Esophagus squamous epithelium (tissue), 5 donors: ENCODE results near the gene OR51E1. TPM values are rescaled to one million over a fixed set of nuclear protein-coding genes. Genes with fewer than 3 reads are reported as not detected.

Experiments
- DNase-seq: peaks from one replicate; lab custom pipeline; 2025; lab: John Stamatoyannopoulos, UW
- H3K27ac ChIP-seq, 4 donors: fragments of 200-600 bp; sonication (generic); one replicate each; pipeline ENCODE4 v1.5.1; 2016 to 2019; ENCODE audit warnings: mild to moderate bottlenecking in 1 of 4
- H3K27me3 ChIP-seq, 4 donors: fragments of 200-600 bp; sonication (generic); 1 replicate in 3 of 4; 2 replicates in 1 of 4; pipeline versions ENCODE4 v1.5.1 to v1.6.0; 2017 to 2021; ENCODE audit warnings: antibody characterized with exemption in 1 of 4
- H3K36me3 ChIP-seq, 3 donors: fragments of 200-600 bp; sonication (generic); one replicate each; pipeline ENCODE4 v1.5.1; 2016 to 2019
- H3K4me1 ChIP-seq, 3 donors: fragments of 200-600 bp; sonication (generic); one replicate each; pipeline ENCODE4 v1.5.1; 2017 to 2019
- H3K4me3 ChIP-seq, 4 donors: fragments of 200-600 bp; sonication (generic); 1 replicate in 3 of 4; 2 replicates in 1 of 4; pipeline ENCODE4 v1.5.1; 2016 to 2019; ENCODE audit warnings: mild to moderate bottlenecking in 2 of 4, moderate library complexity in 1 of 4
- H3K9me3 ChIP-seq, 3 donors: fragments of 200-600 bp; sonication (generic); one replicate each; pipeline ENCODE4 v1.5.1; 2016 to 2019
- CTCF ChIP-seq, 6 experiments: fragments of 450-650 bp in 4 of 6; fragments of 200-600 bp in 2 of 6; sonication (generic) in 2 of 6; IDR thresholded peaks; one replicate each; pipeline ENCODE4 v1.5.1; 2016 to 2019; ENCODE audit warnings: antibody characterized with exemption in 6 of 6, mild to moderate bottlenecking in 4 of 6, moderate library complexity in 4 of 6
- POLR2A ChIP-seq, 4 donors: fragments of 450-650 bp; IDR thresholded peaks; one replicate each; pipeline ENCODE4 v1.6.1; 2017; ENCODE audit warnings: antibody characterized with exemption in 4 of 4, mild to moderate bottlenecking in 4 of 4, moderate library complexity in 3 of 4
- WGBS, 2 donors: methylation state at CpG; one replicate each; pipeline ENCODE4 v1.1.5; 2018; 5-methylcytosine and 5-hydroxymethylcytosine counted together
- intact Hi-C: fragments of 100-400 bp; cut with DNase I; formaldehyde crosslinking; loops from one replicate; pipeline ENCODE4 v1.15.0; 2022
- total RNA-seq, 4 donors: library from RNA; depleted of rRNA; stranded (reverse); fragments of >200 nt; gene quantifications; one replicate each; pipeline ENCODE4 v1.1.0, GENCODE V29; 2016
- donor health status: DM: yes; HTN: yes; CAD: no.

Gene OR51E1
- total RNA-seq, 4 donors from 2014 or later, result 0.12 TPM; not detected in 3

DNA sequence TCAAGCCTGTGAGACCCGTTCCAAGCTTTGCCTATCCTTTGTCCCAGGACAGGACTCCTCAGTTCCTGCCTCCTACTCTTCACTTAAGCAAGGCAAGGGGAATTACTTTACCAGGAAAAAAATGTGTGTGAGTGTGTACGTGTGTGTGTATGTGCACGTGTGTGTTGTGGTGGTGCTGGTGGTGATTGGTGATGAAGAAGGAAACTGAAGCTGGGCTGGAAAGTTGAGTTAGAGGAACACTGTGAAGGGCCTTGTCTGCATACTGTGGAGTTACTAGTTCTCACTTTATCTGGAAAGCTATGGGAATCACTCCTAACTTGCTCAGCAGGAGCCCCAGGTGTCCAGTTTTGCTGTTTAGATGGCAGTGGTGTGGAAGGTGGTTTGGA lies 6.1 kb upstream of the OR51E1 start:
- intact Hi-C loops, result loop anchor here (10.0 kb wide), 1 partner anchor 453 kb away; no protein-coding TSS in a partner anchor
- 77 to 85% methylated on average over 2 to 3 of the region's 3 CpGs for WGBS, 2 donors
- no peak overlapping the region for H3K4me3 ChIP-seq
- TF ChIP-seq POLR2A (IDR thresholded peaks at IDR 0.05), result no peak
- no peak for TF ChIP-seq CTCF (IDR thresholded peaks at IDR 0.05)
- H3K9me3 ChIP-seq, result no peaks in the 10 kb centered on the region
- H3K27me3 ChIP-seq, result peaks cover 0 to 12% (median 0%) of the 10 kb centered on the region in 4 donors
- H3K36me3 ChIP-seq, result no peaks in the 10 kb centered on the region
- no peak overlapping the region for H3K27ac ChIP-seq
- peaks cover 0 to 6% (median 4%) of the 10 kb centered on the region in 3 donors for H3K4me1 ChIP-seq
- no peak for DNase-seq

GRCh38 chr11:4639931-4640330 lies 3.9 kb upstream of the OR51E1 start:
- Histone ChIP-seq H3K4me3 (no peak overlapping the region), H3K27me3 (peaks cover 0 to 12% (median 0%) of the 10 kb centered on the region in 4 donors), H3K27ac (no peak overlapping the region), H3K9me3 (no peaks in the 10 kb centered on the region), H3K36me3 (no peaks in the 10 kb centered on the region), H3K4me1 (peaks cover 0 to 6% (median 4%) of the 10 kb centered on the region in 3 donors)
- DNase-seq, result no peak
- 92 to 94% methylated on average over 5 to 6 of the region's 6 CpGs for WGBS, 2 donors
- TF ChIP-seq CTCF (IDR thresholded peaks at IDR 0.05) (no peak), POLR2A (IDR thresholded peaks at IDR 0.05) (no peak)
- intact Hi-C loops, result loop anchor here (10.0 kb wide), 1 partner anchor 455 kb away; no protein-coding TSS in a partner anchor

DNA sequence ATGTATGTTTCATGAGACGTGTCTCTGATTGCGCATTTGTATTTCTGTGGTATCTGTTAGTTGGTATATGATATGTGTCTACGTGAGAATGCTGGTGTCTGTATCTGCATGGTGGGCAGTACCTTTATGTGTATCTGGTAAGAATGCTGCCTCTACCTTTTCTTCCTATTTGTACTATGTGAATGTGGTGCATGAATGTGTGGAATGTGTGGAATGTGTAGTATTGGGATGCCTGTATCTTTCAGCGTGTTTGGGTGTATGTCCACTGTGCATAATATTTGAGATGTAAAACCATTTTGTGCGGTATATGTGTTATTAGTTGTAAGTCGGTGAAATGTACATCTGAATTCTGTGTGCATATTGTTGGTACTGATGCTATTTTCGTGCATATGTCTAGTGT lies 2.3 kb upstream of the OR51E1 start:
- Histone ChIP-seq H3K9me3 (no peaks in the 10 kb centered on the region), H3K36me3 (no peaks in the 10 kb centered on the region), H3K27ac (no peak overlapping the region), H3K4me3 (no peak overlapping the region), H3K4me1 (peaks cover 0 to 6% (median 4%) of the 10 kb centered on the region in 3 donors), H3K27me3 (peaks cover 0 to 12% (median 0%) of the 10 kb centered on the region in 4 donors)
- no peak for DNase-seq
- 79 to 80% methylated on average over 7 of the region's 7 CpGs for WGBS, 2 donors
- no peak for TF ChIP-seq POLR2A (IDR thresholded peaks at IDR 0.05)
- no peak for TF ChIP-seq CTCF (IDR thresholded peaks at IDR 0.05)
- intact Hi-C loops, result no loop called here

- no peaks in the 10 kb centered on the region for H3K36me3 ChIP-seq
- intact Hi-C loops, result no loop called here
- peaks cover 0 to 3% (median 3%) of the 10 kb centered on the region in 3 donors for H3K4me1 ChIP-seq
- no peak overlapping the region for H3K27ac ChIP-seq
- DNase-seq, result no peak
- H3K4me3 ChIP-seq, result no peak overlapping the region
- WGBS, 2 donors, result 55 to 61% methylated on average over 4 of the region's 7 CpGs
- peaks cover 0 to 7% (median 0%) of the 10 kb centered on the region in 4 donors for H3K27me3 ChIP-seq
- H3K9me3 ChIP-seq, result no peaks in the 10 kb centered on the region
- TF ChIP-seq POLR2A (IDR thresholded peaks at IDR 0.05) (no peak), CTCF (IDR thresholded peaks at IDR 0.05) (no peak)
Observed at GRCh38 chr11:4642043-4642442, 1.7 kb upstream of the OR51E1 start.

- intact Hi-C loops, result no loop called here
- H3K27me3 ChIP-seq, result no peaks in the 10 kb centered on the region
- no peaks in the 10 kb centered on the region for H3K36me3 ChIP-seq
- H3K4me3 ChIP-seq, result no peak overlapping the region
- peak overlapping the region in 1 of 4 donors; percentile 2 for H3K27ac ChIP-seq
- TF ChIP-seq CTCF (IDR thresholded peaks at IDR 0.05), result no peak
- TF ChIP-seq POLR2A (IDR thresholded peaks at IDR 0.05), result no peak
- H3K4me1 ChIP-seq, result peaks cover 0 to 5% (median 0%) of the 10 kb centered on the region in 3 donors
- no peaks in the 10 kb centered on the region for H3K9me3 ChIP-seq
- DNase-seq, result no peak
- WGBS, 2 donors, result 23 to 35% methylated on average over 5 of the region's 5 CpGs
Observed at GRCh38 chr11:4643076-4643475, 706 bp upstream of the OR51E1 start.
